Activated naive CD4-positive, alpha-beta T cell treated with anti-CD3 and anti-CD28 coated beads, Interleukin-2, amount 10 ng/mL, durations not matched to agents 7 days and 5 days (primary cell): ENCODE data around the gene WNK1.
A peak's percentile ranks its signal among the peaks of the same experiment; 100 is the strongest.
"Not testable (repeated sequence)": the region's sequence is repeated elsewhere in the genome, so short reads cannot be mapped to it uniquely, and the experiment has no call there.

ENCODE experiments used
- CTCF ChIA-PET: fragments of 350-600 bp; sonication (Branson Sonifier 250); formaldehyde crosslinking; loops from one replicate; lab custom pipeline; 2021; ENCODE audit warnings: antibody characterized with exemption; lab: Charles Lee
- DNase-seq: peaks from one replicate; pipeline ENCODE4 v3.0.0-alpha.2; 2020
- H3K27ac Mint-ChIP-seq: one replicate; pipeline ENCODE4 v1.8.0; 2021; ENCODE audit warnings: mild to moderate bottlenecking, moderate library complexity, mixed read lengths
- H3K27me3 Mint-ChIP-seq: one replicate; pipeline ENCODE4 v1.8.0; 2021; ENCODE audit warnings: mild to moderate bottlenecking, mixed read lengths
- H3K36me3 Mint-ChIP-seq: one replicate; pipeline ENCODE4 v1.8.0; 2021; ENCODE audit warnings: mixed read lengths
- H3K4me1 Mint-ChIP-seq: one replicate; pipeline ENCODE4 v1.8.0; 2021; ENCODE audit warnings: mixed read lengths
- H3K4me3 Mint-ChIP-seq: one replicate; pipeline ENCODE4 v1.8.0; 2021; ENCODE audit warnings: mild to moderate bottlenecking, moderate library complexity, mixed read lengths
- H3K9me3 Mint-ChIP-seq: one replicate; pipeline ENCODE4 v1.8.0; 2021; ENCODE audit warnings: mixed read lengths

Gene WNK1

DNA sequence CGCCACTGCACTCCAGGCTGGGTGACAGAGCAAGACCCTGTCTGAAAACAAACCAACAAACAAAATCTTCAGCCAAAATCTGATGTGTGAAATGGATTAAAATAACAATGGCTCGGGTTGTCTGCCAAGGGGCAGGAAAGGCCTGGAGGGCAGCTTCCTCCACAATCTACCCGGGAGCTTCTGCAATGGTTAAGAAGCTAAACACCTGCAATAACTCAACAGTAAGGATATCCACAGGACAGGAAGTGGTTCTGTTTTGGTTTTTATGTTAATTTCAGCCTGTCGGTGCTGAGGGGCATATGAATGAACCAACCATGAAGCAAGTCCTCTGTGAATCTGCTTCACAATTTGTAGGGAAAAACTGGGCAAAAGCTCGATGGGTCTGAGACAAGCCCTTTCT, 162.7 kb downstream of the WNK1 start:
- peaks cover 63% of the 10 kb centered on the region for H3K36me3 Mint-ChIP-seq
- no peak for DNase-seq
- CTCF ChIA-PET: interaction anchor here (1.1 kb wide), 1 partner anchor 178 kb away, joined by 3 read pairs; no protein-coding TSS in a partner anchor
- H3K27ac Mint-ChIP-seq: peak overlapping the region; percentile 81
- no peaks in the 10 kb centered on the region for H3K27me3 Mint-ChIP-seq
- H3K4me3 Mint-ChIP-seq: no peak overlapping the region
- H3K4me1 Mint-ChIP-seq: peaks cover 29% of the 10 kb centered on the region
- H3K9me3 Mint-ChIP-seq: no peaks in the 10 kb centered on the region

GRCh38 chr12:916240-916639, 163.9 kb downstream of the WNK1 start:
- no peaks in the 10 kb centered on the region for H3K9me3 Mint-ChIP-seq
- H3K27ac Mint-ChIP-seq: peak overlapping the region; percentile 87
- CTCF ChIA-PET: no interaction called here
- H3K4me3 Mint-ChIP-seq: peak overlapping the region; percentile 43
- H3K27me3 Mint-ChIP-seq: no peaks in the 10 kb centered on the region
- H3K36me3 Mint-ChIP-seq: peaks cover 63% of the 10 kb centered on the region
- DNase-seq: peak; percentile 50
- H3K4me1 Mint-ChIP-seq: peaks cover 35% of the 10 kb centered on the region

DNA sequence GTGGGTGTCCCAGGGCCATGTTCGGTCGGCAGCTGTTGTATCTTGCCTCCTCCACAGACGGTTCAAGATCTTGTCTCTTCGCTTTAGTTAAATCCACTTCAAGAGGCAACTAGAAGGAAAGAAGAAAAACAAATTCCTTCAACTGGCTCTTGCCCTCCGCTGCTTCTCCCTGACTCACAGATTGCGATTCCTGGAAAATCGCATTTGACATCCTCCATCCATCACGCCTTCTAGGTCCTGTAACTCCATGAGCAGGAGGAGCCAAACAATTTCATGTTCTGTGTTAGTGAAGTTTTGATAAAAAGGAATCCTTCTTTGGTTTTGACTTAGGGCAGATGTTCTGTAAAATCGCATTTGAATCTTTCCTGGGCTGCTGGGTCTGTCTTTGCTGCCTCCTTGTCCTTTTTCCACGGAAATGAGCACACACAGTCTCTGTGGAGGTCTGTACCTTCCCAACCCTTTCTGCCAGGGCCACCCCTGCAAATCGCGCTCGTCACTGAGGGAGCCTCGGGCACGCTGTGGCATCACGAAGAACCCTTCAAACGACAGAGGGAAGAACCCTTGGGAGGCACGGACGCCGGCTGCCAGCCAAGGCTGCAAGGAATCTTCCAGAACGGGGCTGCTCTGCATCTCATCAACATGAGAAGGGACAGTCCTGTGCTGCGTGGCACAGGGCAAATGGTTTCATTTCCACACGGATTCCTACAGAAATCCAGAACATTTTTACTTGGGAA, 164.5 kb downstream of the WNK1 start:
- no peak for DNase-seq
- CTCF ChIA-PET: no interaction called here
- Mint-ChIP-seq H3K9me3 (no peaks in the 10 kb centered on the region), H3K27me3 (no peaks in the 10 kb centered on the region), H3K4me3 (no peak overlapping the region), H3K36me3 (peaks cover 60% of the 10 kb centered on the region), H3K4me1 (peaks cover 35% of the 10 kb centered on the region), H3K27ac (peak overlapping the region; percentile 25)

DNA sequence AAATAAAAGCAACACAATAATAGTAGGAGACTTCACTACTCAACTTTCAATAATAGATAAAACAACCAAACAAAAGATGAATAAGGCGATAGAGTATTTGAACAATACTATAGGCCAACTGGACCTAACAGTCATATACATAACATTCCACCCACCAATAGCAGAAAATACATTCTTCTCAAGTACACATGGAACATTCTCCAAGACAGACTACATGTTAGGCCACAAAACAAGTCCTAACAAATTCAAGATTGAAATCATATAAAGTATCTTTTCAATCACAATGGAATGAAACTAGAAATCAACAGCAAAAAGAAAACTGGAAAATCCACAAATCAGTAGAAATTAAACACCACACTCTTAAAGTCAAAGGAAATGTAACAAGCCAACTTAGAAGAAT, 168.3 kb downstream of the WNK1 start:
- Mint-ChIP-seq H3K27ac (peak overlapping the region; percentile 67), H3K36me3 (peaks cover 44% of the 10 kb centered on the region), H3K9me3 (no peaks in the 10 kb centered on the region), H3K4me1 (peaks cover 18% of the 10 kb centered on the region), H3K4me3 (no peak overlapping the region), H3K27me3 (no peaks in the 10 kb centered on the region)
- no peak for DNase-seq
- CTCF ChIA-PET: no interaction called here

DNA sequence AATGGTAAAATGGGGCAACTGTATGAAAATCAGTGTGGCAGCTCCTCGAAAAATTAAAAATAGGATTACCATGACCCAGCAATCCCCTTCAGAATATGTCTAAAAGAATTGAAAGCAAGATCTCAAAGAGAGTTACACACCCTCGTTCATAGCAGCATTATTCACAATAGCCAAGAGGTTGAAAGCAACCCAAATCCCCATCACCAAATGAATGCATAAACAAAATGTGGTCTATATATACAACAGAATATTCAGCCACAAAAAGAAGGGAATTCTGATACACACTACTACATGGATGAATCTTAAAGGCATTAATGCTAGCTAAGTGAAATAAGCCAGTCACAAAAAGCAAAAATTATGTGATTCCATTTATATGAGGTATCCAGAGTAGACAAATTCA, 169.9 kb downstream of the WNK1 start:
- H3K36me3 Mint-ChIP-seq: peaks cover 38% of the 10 kb centered on the region
- CTCF ChIA-PET: no interaction called here
- peaks cover 5% of the 10 kb centered on the region for H3K4me1 Mint-ChIP-seq
- no peak overlapping the region for H3K27ac Mint-ChIP-seq
- no peaks in the 10 kb centered on the region for H3K27me3 Mint-ChIP-seq
- no peak overlapping the region for H3K4me3 Mint-ChIP-seq
- H3K9me3 Mint-ChIP-seq: no peaks in the 10 kb centered on the region
- no peak for DNase-seq

GRCh38 chr12:926641-927040, 174.3 kb downstream of the WNK1 start:
- Mint-ChIP-seq H3K27me3 (no peaks in the 10 kb centered on the region), H3K9me3 (no peaks in the 10 kb centered on the region), H3K4me1 (no peaks in the 10 kb centered on the region), H3K27ac (no peak overlapping the region), H3K36me3 (peaks cover 38% of the 10 kb centered on the region), H3K4me3 (no peak overlapping the region)
- CTCF ChIA-PET: no interaction called here
- no peak for DNase-seq

DNA sequence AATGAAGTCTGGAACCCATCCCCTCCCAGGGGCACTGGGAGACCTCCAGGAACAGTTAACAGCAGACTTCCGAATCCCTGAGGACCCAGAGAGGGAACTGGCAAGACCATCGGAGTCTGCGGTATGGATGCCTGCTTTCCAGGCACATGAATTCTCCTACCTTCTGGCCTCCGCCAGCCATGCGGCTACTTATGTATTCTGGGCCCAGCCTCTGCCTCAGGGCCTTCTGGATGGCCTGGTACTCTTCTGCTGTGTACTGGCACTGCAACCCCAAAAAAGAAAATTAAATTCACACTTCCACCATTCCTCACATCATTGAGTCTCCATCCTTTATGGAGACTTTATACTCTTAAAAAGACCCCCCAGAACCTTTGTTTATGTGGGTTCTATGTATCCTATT, 178.7 kb downstream of the WNK1 start:
- Mint-ChIP-seq H3K27me3 (no peaks in the 10 kb centered on the region), H3K9me3 (no peaks in the 10 kb centered on the region), H3K36me3 (peaks cover 32% of the 10 kb centered on the region), H3K4me3 (no peak overlapping the region), H3K27ac (no peak overlapping the region), H3K4me1 (peaks cover 2% of the 10 kb centered on the region)
- DNase-seq: no peak
- CTCF ChIA-PET: interaction anchor here (1.2 kb wide), 1 partner anchor 8 kb away, joined by 3 read pairs; no protein-coding TSS in a partner anchor

DNA sequence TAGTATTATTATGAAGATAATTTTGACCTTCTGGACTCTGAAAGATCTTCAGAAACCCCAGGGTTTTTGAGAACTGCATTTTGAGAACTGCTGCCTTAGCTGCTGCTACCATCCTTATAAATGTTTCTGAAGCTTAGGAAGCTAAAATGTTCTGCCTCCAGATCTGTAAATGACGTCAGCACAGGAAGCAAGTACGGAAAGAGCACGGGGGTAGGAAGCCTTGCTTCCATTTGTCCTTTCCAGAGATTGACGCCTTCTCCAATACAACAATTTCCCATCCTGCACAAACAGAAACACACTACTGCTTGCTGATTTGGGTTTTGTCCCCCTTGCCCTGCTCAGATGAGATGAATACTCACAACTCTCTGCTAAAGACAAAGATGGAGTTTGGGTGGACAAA, 179.2 kb downstream of the WNK1 start:
- Mint-ChIP-seq H3K4me1 (peaks cover 2% of the 10 kb centered on the region), H3K27ac (peak overlapping the region; percentile 60), H3K27me3 (no peaks in the 10 kb centered on the region), H3K4me3 (no peak overlapping the region), H3K36me3 (peaks cover 30% of the 10 kb centered on the region), H3K9me3 (no peaks in the 10 kb centered on the region)
- CTCF ChIA-PET: no interaction called here
- DNase-seq: no peak

DNA sequence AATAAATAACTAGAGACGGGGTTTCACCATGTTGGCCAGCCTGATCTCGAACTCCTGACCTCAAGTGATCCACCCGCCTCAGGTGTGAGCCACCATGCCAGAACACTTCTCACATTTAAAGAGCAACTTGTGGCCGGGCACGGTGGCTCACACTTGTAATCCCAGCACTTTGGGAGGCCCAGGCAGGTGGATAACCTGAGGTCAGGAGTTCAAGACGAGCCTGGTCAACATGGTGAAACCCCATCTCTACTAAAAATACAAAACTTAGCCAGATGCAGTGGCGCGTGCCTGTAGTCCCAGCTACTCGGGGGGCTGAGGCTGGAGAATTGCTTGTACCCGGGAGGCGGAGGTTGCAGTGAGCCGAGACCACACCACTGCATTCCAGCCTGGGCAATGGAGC, 183.5 kb downstream of the WNK1 start:
- CTCF ChIA-PET, H3K4me3 Mint-ChIP-seq, H3K27me3 Mint-ChIP-seq, DNase-seq, H3K9me3 Mint-ChIP-seq, H3K27ac Mint-ChIP-seq, H3K4me1 Mint-ChIP-seq: not testable (repeated sequence)
- H3K36me3 Mint-ChIP-seq: peaks cover 32% of the 10 kb centered on the region

GRCh38 chr12:936377-937345, 184.3 kb downstream of the WNK1 start:
- no peak overlapping the region for H3K27ac Mint-ChIP-seq
- H3K9me3 Mint-ChIP-seq: no peaks in the 10 kb centered on the region
- peaks cover 4% of the 10 kb centered on the region for H3K4me1 Mint-ChIP-seq
- peaks cover 27% of the 10 kb centered on the region for H3K36me3 Mint-ChIP-seq
- CTCF ChIA-PET: no interaction called here
- no peaks in the 10 kb centered on the region for H3K27me3 Mint-ChIP-seq
- DNase-seq: no peak
- no peak overlapping the region for H3K4me3 Mint-ChIP-seq

DNA sequence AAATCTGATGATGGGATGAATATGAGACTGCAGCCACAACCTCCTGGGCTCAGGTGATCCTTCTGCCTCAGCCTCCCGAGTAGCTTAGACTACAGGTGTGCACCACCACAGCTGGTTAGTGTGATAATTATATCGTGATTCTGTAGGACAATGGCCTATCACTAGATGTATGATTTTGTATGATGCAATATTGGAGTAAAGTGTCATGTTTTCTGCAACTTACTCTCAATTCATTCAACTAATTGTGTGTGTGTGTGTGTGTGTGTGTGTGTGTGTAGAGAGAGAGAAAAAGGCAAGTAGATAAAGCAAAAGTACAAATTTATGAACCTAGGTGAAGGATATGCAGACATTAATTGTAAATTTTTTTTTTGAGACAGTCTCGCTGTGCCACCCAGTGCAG, 186.4 kb downstream of the WNK1 start:
- H3K4me1 Mint-ChIP-seq: peaks cover 12% of the 10 kb centered on the region
- CTCF ChIA-PET: interaction anchor here (1.0 to 1.4 kb wide), 2 partner anchors 8 to 154 kb away, joined by 3 read pairs; no protein-coding TSS in a partner anchor
- H3K4me3 Mint-ChIP-seq: no peak overlapping the region
- H3K27me3 Mint-ChIP-seq: no peaks in the 10 kb centered on the region
- peaks cover 35% of the 10 kb centered on the region for H3K36me3 Mint-ChIP-seq
- DNase-seq: no peak
- peak overlapping the region; percentile 20 for H3K27ac Mint-ChIP-seq
- H3K9me3 Mint-ChIP-seq: no peaks in the 10 kb centered on the region

DNA sequence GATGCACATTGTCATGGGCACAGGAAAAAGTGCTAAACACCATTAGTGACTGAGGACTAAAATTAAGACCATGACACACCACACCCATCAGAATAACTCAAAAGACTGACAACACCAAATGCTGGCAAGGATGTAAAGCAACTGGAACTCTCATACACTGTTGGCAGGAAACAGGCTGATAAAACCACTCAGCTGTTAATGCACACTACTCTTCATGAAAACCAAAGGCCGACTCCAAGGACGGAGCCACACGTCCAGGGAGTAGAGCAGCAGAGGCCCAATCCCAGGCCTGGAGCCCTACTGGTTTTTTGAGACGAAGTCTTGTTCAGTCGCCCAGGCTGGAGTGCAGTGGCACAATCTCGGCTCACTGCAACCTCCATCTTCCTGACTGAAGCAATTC, 190.7 kb downstream of the WNK1 start:
- Mint-ChIP-seq H3K27ac (no peak overlapping the region), H3K4me1 (peaks cover 37% of the 10 kb centered on the region), H3K27me3 (no peaks in the 10 kb centered on the region), H3K36me3 (peaks cover 48% of the 10 kb centered on the region), H3K9me3 (no peaks in the 10 kb centered on the region), H3K4me3 (no peak overlapping the region)
- DNase-seq: no peak
- CTCF ChIA-PET: interaction anchor here (0.6 kb wide), 1 partner anchor 28 kb away, joined by 4 read pairs; no protein-coding TSS in a partner anchor

GRCh38 chr12:944211-944610, 191.8 kb downstream of the WNK1 start:
- no peak overlapping the region for H3K4me3 Mint-ChIP-seq
- peaks cover 47% of the 10 kb centered on the region for H3K4me1 Mint-ChIP-seq
- DNase-seq: no peak
- H3K36me3 Mint-ChIP-seq: peaks cover 46% of the 10 kb centered on the region
- no peaks in the 10 kb centered on the region for H3K27me3 Mint-ChIP-seq
- CTCF ChIA-PET: no interaction called here
- H3K9me3 Mint-ChIP-seq: no peaks in the 10 kb centered on the region
- no peak overlapping the region for H3K27ac Mint-ChIP-seq

DNA sequence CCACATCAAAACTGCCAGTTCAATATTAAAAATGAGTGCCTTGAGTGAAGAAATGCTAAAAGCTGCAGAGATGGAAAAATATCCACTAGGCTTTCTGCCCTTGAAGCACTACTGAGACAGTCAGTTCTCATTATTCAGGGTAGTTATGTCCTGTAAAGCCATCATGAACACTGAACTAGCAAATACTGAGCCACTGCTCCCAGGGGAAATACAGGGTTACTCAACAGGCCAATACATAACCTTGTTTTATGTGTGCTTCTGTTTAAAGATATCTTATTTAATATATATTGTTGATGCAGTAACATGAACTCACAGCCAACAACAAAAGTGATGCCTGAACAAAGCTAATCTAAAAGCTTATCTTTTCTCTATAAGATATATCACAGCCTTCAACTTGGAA, 193.8 kb downstream of the WNK1 start:
- DNase-seq: no peak
- no peak overlapping the region for H3K4me3 Mint-ChIP-seq
- H3K27me3 Mint-ChIP-seq: peaks cover 5% of the 10 kb centered on the region
- peaks cover 32% of the 10 kb centered on the region for H3K36me3 Mint-ChIP-seq
- no peaks in the 10 kb centered on the region for H3K9me3 Mint-ChIP-seq
- CTCF ChIA-PET: interaction anchor here (0.9 to 1.2 kb wide), 3 partner anchors 130 to 370 kb away, joined by 3 to 6 read pairs (median 4); no protein-coding TSS in a partner anchor
- no peak overlapping the region for H3K27ac Mint-ChIP-seq
- H3K4me1 Mint-ChIP-seq: peaks cover 47% of the 10 kb centered on the region
